IPS-18a (cell line): ENCODE results near the gene ABLIM2.

Source experiments
- H3K27ac ChIP-seq: one replicate; pipeline ENCODE4 v1.5.1; 2013; ENCODE audit warnings: low read length
- H3K27me3 ChIP-seq: one replicate; pipeline ENCODE4 v1.6.1; 2013; ENCODE audit warnings: mild to moderate bottlenecking, low read length; ENCODE audit not compliant: control insufficient read depth, insufficient read depth
- H3K36me3 ChIP-seq: one replicate; pipeline ENCODE4 v1.6.1; 2013; ENCODE audit warnings: low read depth, low read length; ENCODE audit not compliant: control insufficient read depth
- H3K4me1 ChIP-seq: one replicate; pipeline ENCODE4 v1.6.1; 2013; ENCODE audit warnings: low read depth, low read length; ENCODE audit not compliant: control insufficient read depth
- H3K4me3 ChIP-seq: one replicate; pipeline ENCODE4 v1.5.1; 2013; ENCODE audit warnings: low read length
- H3K9ac ChIP-seq: one replicate; pipeline ENCODE4 v1.6.1; 2013; ENCODE audit warnings: mild to moderate bottlenecking, low read length, moderate library complexity
- H3K9me3 ChIP-seq: one replicate; pipeline ENCODE4 v1.6.1; 2013; ENCODE audit warnings: low read depth, low read length; ENCODE audit not compliant: control insufficient read depth

ABLIM2 gene

GRCh38 chr4:8023696-8024033, 134.9 kb downstream of the ABLIM2 start:
- Histone ChIP-seq H3K36me3 (no peaks in the 10 kb centered on the region), H3K9me3 (no peaks in the 10 kb centered on the region), H3K4me3 (no peak overlapping the region), H3K27ac (no peak overlapping the region), H3K9ac (no peak overlapping the region), H3K4me1 (no peaks in the 10 kb centered on the region), H3K27me3 (no peaks in the 10 kb centered on the region)

- Histone ChIP-seq H3K27me3 (no peaks in the 10 kb centered on the region), H3K36me3 (no peaks in the 10 kb centered on the region), H3K4me1 (no peaks in the 10 kb centered on the region), H3K9ac (no peak overlapping the region), H3K27ac (no peak overlapping the region), H3K4me3 (no peak overlapping the region), H3K9me3 (no peaks in the 10 kb centered on the region)
Observed at GRCh38 chr4:8022767-8023695, 135.6 kb downstream of the ABLIM2 start.

- H3K36me3 ChIP-seq: no peaks in the 10 kb centered on the region
- no peak overlapping the region for H3K9ac ChIP-seq
- H3K27ac ChIP-seq: no peak overlapping the region
- H3K9me3 ChIP-seq: no peaks in the 10 kb centered on the region
- no peak overlapping the region for H3K4me3 ChIP-seq
- H3K4me1 ChIP-seq: no peaks in the 10 kb centered on the region
- H3K27me3 ChIP-seq: no peaks in the 10 kb centered on the region
Observed at GRCh38 chr4:8021796-8022195, 136.8 kb downstream of the ABLIM2 start.

- Histone ChIP-seq H3K27ac (no peak overlapping the region), H3K27me3 (no peaks in the 10 kb centered on the region), H3K4me3 (no peak overlapping the region), H3K9me3 (no peaks in the 10 kb centered on the region), H3K4me1 (no peaks in the 10 kb centered on the region), H3K36me3 (no peaks in the 10 kb centered on the region), H3K9ac (no peak overlapping the region)
Observed at GRCh38 chr4:8019396-8020365, 138.9 kb downstream of the ABLIM2 start.

GRCh38 chr4:8016527-8016926, 142.1 kb downstream of the ABLIM2 start:
- Histone ChIP-seq H3K4me1 (no peaks in the 10 kb centered on the region), H3K36me3 (no peaks in the 10 kb centered on the region), H3K9me3 (no peaks in the 10 kb centered on the region), H3K9ac (no peak overlapping the region), H3K4me3 (no peak overlapping the region), H3K27me3 (no peaks in the 10 kb centered on the region), H3K27ac (no peak overlapping the region)

- no peaks in the 10 kb centered on the region for H3K27me3 ChIP-seq
- H3K27ac ChIP-seq: no peak overlapping the region
- no peaks in the 10 kb centered on the region for H3K9me3 ChIP-seq
- H3K4me1 ChIP-seq: no peaks in the 10 kb centered on the region
- no peaks in the 10 kb centered on the region for H3K36me3 ChIP-seq
- H3K4me3 ChIP-seq: no peak overlapping the region
- no peak overlapping the region for H3K9ac ChIP-seq
Observed at GRCh38 chr4:8015512-8015911, 143.1 kb downstream of the ABLIM2 start.

- no peak overlapping the region for H3K9ac ChIP-seq
- no peak overlapping the region for H3K27ac ChIP-seq
- no peaks in the 10 kb centered on the region for H3K4me1 ChIP-seq
- H3K36me3 ChIP-seq: no peaks in the 10 kb centered on the region
- H3K4me3 ChIP-seq: no peak overlapping the region
- no peaks in the 10 kb centered on the region for H3K27me3 ChIP-seq
- H3K9me3 ChIP-seq: no peaks in the 10 kb centered on the region
Observed at GRCh38 chr4:8013976-8014726, 144.5 kb downstream of the ABLIM2 start.

GRCh38 chr4:8012517-8012916, 146.1 kb downstream of the ABLIM2 start:
- Histone ChIP-seq H3K27me3 (no peaks in the 10 kb centered on the region), H3K4me3 (no peak overlapping the region), H3K4me1 (no peaks in the 10 kb centered on the region), H3K27ac (no peak overlapping the region), H3K9ac (no peak overlapping the region), H3K9me3 (no peaks in the 10 kb centered on the region), H3K36me3 (no peaks in the 10 kb centered on the region)

- Histone ChIP-seq H3K9me3 (no peaks in the 10 kb centered on the region), H3K36me3 (no peaks in the 10 kb centered on the region), H3K27me3 (no peaks in the 10 kb centered on the region), H3K9ac (no peak overlapping the region), H3K27ac (no peak overlapping the region), H3K4me1 (no peaks in the 10 kb centered on the region), H3K4me3 (no peak overlapping the region)
Observed at GRCh38 chr4:8010618-8011017, 148.0 kb downstream of the ABLIM2 start.

GRCh38 chr4:8009710-8010511, 148.7 kb downstream of the ABLIM2 start:
- Histone ChIP-seq H3K9me3 (no peaks in the 10 kb centered on the region), H3K27ac (no peak overlapping the region), H3K4me1 (no peaks in the 10 kb centered on the region), H3K27me3 (no peaks in the 10 kb centered on the region), H3K4me3 (no peak overlapping the region), H3K36me3 (no peaks in the 10 kb centered on the region), H3K9ac (no peak overlapping the region)
